ENCODE results near the gene SIM1. TPM values are rescaled to one million over a fixed set of nuclear protein-coding genes. Genes with fewer than 3 reads are reported as not detected.

The SIM1 gene
- total RNA-seq, 1 experiment from 2014 or later, result 0.17 TPM

DNA sequence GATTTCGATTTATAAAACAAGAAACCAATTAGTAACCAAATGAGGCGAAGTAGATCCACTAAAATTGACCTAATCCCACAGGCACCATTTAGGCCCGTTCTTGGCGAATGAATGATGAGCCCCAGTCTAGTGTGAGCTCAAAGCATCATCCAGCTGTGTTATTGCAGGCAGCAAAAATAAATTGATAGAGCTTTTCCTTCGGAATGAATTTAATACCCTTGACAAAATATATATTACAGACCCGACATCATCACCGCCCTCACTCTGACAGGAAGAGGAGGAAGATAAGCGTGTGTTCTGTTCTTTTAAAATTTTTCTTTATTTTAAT is 7.8 kb downstream of the SIM1 start:
- CTCF ChIA-PET, result no interaction called here
- TF ChIP-seq, protein P1, sequence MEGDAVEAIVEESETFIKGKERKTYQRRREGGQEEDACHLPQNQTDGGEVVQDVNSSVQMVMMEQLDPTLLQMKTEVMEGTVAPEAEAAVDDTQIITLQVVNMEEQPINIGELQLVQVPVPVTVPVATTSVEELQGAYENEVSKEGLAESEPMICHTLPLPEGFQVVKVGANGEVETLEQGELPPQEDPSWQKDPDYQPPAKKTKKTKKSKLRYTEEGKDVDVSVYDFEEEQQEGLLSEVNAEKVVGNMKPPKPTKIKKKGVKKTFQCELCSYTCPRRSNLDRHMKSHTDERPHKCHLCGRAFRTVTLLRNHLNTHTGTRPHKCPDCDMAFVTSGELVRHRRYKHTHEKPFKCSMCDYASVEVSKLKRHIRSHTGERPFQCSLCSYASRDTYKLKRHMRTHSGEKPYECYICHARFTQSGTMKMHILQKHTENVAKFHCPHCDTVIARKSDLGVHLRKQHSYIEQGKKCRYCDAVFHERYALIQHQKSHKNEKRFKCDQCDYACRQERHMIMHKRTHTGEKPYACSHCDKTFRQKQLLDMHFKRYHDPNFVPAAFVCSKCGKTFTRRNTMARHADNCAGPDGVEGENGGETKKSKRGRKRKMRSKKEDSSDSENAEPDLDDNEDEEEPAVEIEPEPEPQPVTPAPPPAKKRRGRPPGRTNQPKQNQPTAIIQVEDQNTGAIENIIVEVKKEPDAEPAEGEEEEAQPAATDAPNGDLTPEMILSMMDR (conservative IDR thresholded peaks at IDR 0.05; ENCODE audit: low read depth, low read length), result no peak
- TF ChIP-seq EZH2 (IDR thresholded peaks at IDR 0.05; ENCODE audit: borderline replicate concordance, low read depth, low read length, poor library complexity, severe bottlenecking), result no peak
- H3K4me1 ChIP-seq (ENCODE audit: insufficient read depth, low read length, poor library complexity, severe bottlenecking), result no peaks in the 10 kb centered on the region
- intact Hi-C loops (cut with micrococcal nuclease; ENCODE audit: unreplicated experiment), result no loop called here
- H3K4me3 ChIP-seq (ENCODE audit: low read depth, low read length, poor library complexity, severe bottlenecking), result no peak overlapping the region
- no peak overlapping the region for H3K27ac ChIP-seq (ENCODE audit: low read depth, low read length, poor library complexity, severe bottlenecking)
- no TSS peak for BruUV-seq (replicated peaks)
- POLR2A ChIA-PET (ENCODE audit: low non-redundant PET), result no interaction called here
- H3K36me3 ChIP-seq (ENCODE audit: insufficient read depth, low read length, poor library complexity, severe bottlenecking), result no peaks in the 10 kb centered on the region
- DNase-seq (ENCODE audit: low spot score), result no peak
- H3K27me3 ChIP-seq (replicated peaks; ENCODE audit: insufficient read depth, low read depth, low read length, poor library complexity), result no peaks in the 10 kb centered on the region
- no peaks in the 10 kb centered on the region for H3K9me3 ChIP-seq (ENCODE audit: low read depth, low read length, poor library complexity, severe bottlenecking)

DNA sequence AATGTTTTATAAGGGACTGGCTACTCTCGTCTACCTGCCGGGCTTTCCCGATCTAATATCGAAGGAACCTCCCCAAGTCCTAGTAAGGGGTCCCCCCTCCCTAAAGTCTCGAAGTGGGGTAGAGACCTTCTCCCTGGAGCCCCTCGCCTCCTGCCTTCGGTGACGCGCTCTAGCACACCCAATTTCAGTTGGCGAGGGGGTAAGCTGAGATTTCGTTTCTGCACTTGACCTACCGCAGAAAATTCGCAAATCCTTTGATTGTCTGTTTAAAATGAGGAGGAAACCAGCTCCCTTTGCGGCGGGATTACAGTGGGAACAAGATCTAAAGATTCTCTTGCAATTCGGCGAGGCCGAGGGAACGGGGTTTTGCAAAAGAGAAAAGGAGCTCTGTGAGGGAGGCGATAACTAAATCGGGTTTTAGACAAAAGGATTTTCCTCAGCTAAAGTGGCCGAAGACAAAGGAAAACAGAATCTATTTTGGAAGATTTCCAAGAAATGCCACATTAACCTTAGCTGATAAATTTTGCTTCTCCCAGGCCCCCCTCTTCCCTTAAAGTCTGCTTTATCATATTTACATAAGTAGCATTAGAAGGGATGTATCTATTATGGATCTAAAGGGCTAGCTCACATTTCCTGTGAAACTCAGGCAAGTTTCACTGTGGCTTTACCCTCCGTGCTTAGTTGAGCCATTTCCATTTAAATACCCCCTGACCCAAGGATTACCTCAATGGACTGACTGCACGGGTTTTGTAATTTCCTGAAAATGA is 8.4 kb downstream of the SIM1 start:
- Histone ChIP-seq H3K4me1 (ENCODE audit: insufficient read depth, low read length, poor library complexity, severe bottlenecking) (no peaks in the 10 kb centered on the region), H3K27ac (ENCODE audit: low read depth, low read length, poor library complexity, severe bottlenecking) (no peak overlapping the region), H3K4me3 (ENCODE audit: low read depth, low read length, poor library complexity, severe bottlenecking) (no peak overlapping the region), H3K36me3 (ENCODE audit: insufficient read depth, low read length, poor library complexity, severe bottlenecking) (no peaks in the 10 kb centered on the region), H3K27me3 (replicated peaks; ENCODE audit: insufficient read depth, low read depth, low read length, poor library complexity) (no peaks in the 10 kb centered on the region), H3K9me3 (ENCODE audit: low read depth, low read length, poor library complexity, severe bottlenecking) (no peaks in the 10 kb centered on the region)
- TF ChIP-seq EZH2 (IDR thresholded peaks at IDR 0.05; ENCODE audit: borderline replicate concordance, low read depth, low read length, poor library complexity, severe bottlenecking), result no peak
- TF ChIP-seq, protein P1 (conservative IDR thresholded peaks at IDR 0.05; ENCODE audit: low read depth, low read length), result no peak
- intact Hi-C loops (cut with micrococcal nuclease; ENCODE audit: unreplicated experiment), result no loop called here
- ChIA-PET POLR2A (ENCODE audit: low non-redundant PET) (interaction anchor here (0.5 kb wide), 1 partner anchor 155 kb away, joined by 4 read pairs; no protein-coding TSS in a partner anchor), CTCF (no interaction called here)
- DNase-seq (ENCODE audit: low spot score), result no peak
- BruUV-seq (replicated peaks), result no TSS peak

DNA sequence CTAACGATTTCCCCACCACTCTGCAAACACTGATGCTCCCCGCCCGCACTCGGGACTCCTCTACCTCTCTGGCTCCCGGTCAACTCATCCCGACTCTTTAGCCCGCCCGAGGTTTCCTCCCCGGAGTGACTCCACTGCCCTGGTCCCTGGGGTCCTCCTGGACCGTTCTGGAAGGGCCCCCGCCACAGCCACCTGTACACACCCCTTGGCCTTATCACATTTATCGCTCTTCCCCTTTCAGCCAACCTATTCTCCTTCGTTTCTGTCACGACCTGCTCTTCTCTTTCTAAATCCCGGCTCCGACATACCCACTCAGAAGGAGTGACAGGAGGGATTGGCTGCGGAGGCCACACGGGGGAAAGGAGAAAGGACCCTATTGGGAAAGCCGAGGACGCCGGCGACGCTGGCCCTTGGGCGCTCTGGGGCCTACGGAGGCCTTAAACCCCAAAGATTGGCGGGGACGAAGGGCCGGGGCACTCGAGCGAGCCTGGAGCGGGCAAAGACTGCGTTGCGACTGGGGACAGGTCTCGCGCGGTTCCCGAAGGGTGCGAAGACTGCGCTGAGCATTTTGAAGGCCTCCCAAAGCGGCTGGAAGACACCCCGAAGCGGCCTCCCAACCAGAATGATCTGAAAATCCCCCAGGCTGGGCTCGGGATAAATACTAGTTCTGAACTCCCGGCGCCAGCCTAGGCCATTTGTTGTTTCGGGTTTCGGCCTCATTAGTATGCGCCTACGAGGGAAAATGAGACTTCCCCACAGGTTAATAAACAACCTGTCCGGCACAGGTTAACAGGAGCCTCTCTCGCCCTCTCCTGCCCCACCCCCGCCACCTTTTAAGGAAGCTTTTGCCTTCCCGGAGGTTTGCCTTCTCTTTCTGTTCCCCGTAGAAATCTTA is 9.2 kb downstream of the SIM1 start:
- H3K36me3 ChIP-seq (ENCODE audit: insufficient read depth, low read length, poor library complexity, severe bottlenecking), result no peaks in the 10 kb centered on the region
- no peaks in the 10 kb centered on the region for H3K27me3 ChIP-seq (replicated peaks; ENCODE audit: insufficient read depth, low read depth, low read length, poor library complexity)
- no TSS peak for BruUV-seq (replicated peaks)
- H3K9me3 ChIP-seq (ENCODE audit: low read depth, low read length, poor library complexity, severe bottlenecking), result no peaks in the 10 kb centered on the region
- H3K27ac ChIP-seq (ENCODE audit: low read depth, low read length, poor library complexity, severe bottlenecking), result no peak overlapping the region
- DNase-seq (ENCODE audit: low spot score), result no peak
- no peaks in the 10 kb centered on the region for H3K4me1 ChIP-seq (ENCODE audit: insufficient read depth, low read length, poor library complexity, severe bottlenecking)
- POLR2A ChIA-PET (ENCODE audit: low non-redundant PET), result no interaction called here
- intact Hi-C loops (cut with micrococcal nuclease; ENCODE audit: unreplicated experiment), result no loop called here
- TF ChIP-seq, protein P1 (conservative IDR thresholded peaks at IDR 0.05; ENCODE audit: low read depth, low read length), result no peak
- no peak for TF ChIP-seq EZH2 (IDR thresholded peaks at IDR 0.05; ENCODE audit: borderline replicate concordance, low read depth, low read length, poor library complexity, severe bottlenecking)
- CTCF ChIA-PET, result no interaction called here
- H3K4me3 ChIP-seq (ENCODE audit: low read depth, low read length, poor library complexity, severe bottlenecking), result no peak overlapping the region

Data from A673 (cell line).